AG04449 (cell line): Measurements from ENCODE around the gene LDB3.

Source experiments
- CTCF ChIA-PET: fragments of 350-600 bp; formaldehyde crosslinking; extraction: SDS; loops from one replicate; lab custom pipeline; 2021; ENCODE audit warnings: antibody characterized with exemption; lab: Yijun Ruan, JAX
- POLR2A ChIA-PET: fragments of 400-600, 350-600 bp; formaldehyde crosslinking; extraction: SDS; loops from one replicate; lab custom pipeline; 2020; ENCODE audit warnings: antibody characterized with exemption, inconsistent platforms; lab: Yijun Ruan, JAX
- DNase-seq: peaks from one replicate; pipeline ENCODE4 v3.0.0-alpha.2; 2010; ENCODE audit warnings: low read depth, low spot score
- H3K4me3 ChIP-seq: 2 replicates; pipeline ENCODE4 v1.5.1; 2011; ENCODE audit warnings: low read depth, mild to moderate bottlenecking, control low read depth, low read length
- CTCF ChIP-seq: IDR thresholded peaks from one replicate; pipeline ENCODE4 v1.5.1; 2011; ENCODE audit warnings: mild to moderate bottlenecking, moderate library complexity, low read length, control low read depth, inconsistent platforms; ENCODE audit not compliant: insufficient read depth; ENCODE audit errors: missing control alignments

Gene LDB3

DNA sequence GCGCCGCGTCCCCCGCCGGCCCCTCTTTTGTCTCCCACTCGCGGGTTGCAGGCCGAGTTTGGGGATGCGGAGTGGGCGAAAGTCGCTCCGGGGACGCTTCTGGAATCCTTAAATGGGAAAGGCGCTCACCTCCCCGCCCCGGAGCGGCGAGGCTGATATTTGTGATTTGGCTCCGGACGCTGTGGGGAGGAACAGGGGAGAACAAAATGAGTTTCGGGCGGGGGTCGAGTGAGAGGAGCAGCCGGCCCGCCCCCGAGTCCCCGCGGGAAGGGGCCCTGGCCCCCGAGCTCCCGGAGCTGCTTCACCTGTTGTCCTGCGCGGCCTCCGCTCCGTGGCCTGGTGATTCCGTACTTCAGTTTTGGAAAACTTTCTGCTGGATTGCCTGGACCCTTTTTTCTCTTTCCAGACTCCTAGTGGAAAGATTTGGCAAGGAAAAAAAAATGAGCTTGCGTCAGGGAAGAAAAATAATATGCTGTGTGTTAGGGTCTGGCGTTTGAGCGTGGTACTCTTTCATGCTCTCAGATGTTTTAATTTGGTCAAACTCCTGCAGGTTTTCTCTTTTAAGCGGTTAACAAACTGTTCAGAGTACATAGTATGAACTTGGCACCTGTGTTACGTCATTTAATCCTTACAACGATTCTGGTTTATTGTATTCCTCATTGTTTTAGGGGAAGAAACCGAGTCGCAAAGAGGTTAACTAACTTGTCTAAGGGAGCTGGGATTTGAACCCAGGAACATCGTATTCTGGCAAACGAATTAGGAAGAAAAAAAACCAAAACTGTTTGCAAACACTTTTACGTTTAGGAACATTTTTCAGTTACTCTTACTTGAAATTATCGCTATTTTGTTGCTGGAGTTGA is 89.0 kb downstream of the LDB3 start:
- no peak for DNase-seq
- ChIA-PET POLR2A (interaction anchor here (0.7 to 1.5 kb wide), 3 partner anchors 36 to 142 kb away, joined by 3 to 4 read pairs (median 3); no protein-coding TSS in a partner anchor), CTCF (interaction anchor here (1.0 to 1.7 kb wide), 5 partner anchors 9 to 182 kb away, joined by 3 to 11 read pairs (median 5); no protein-coding TSS in a partner anchor)
- TF ChIP-seq CTCF, result peak; percentile 3
- H3K4me3 ChIP-seq, result peak overlapping the region; percentile 76

DNA sequence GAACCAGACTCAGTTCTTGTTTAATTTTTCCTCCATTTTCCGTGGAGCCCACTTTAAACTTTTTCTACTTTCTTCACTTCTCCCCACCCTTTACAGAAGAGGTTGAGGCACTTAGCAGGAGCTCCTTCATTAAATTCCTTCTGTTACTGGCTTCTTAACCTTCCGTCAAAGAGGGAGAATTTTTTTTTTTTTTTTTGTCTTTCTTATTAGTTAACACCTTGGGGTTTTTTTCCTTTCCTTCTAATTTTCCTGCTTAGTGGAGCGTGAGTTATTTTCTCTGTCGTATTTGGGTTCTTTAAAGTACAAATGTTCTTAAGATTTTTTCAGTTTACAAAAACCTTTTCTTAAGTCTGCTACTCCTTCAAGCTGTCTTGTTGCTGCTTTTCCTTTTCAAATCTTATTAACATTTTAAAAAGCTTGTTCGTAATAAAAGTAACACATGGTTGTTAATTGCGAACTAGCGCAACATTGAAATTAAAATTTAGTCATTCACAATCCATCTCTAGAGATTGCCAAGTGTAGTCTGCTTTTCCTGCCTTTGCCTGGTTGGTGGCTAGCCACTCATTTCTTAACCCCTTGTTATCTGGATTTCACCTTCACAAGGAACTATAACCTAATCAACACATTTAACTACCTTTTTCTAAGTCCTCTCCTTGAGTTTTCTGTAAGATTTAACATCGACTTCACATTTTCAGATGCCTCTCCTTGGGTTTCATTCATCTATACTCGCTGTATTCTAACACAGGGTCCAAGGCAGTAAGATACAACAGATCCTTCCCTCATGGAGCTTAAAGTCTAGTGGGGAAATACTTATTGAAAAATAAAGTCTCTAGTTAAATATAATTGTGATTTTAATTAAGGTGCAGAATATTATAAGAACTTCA is 90.1 kb downstream of the LDB3 start:
- no peak for DNase-seq
- no peak for TF ChIP-seq CTCF
- POLR2A ChIA-PET, result interaction anchor here (0.7 to 1.3 kb wide), 2 partner anchors 34 to 110 kb away, joined by 3 read pairs; no protein-coding TSS in a partner anchor
- CTCF ChIA-PET, result interaction anchor here (0.7 to 1.7 kb wide), 6 partner anchors 8 to 181 kb away, joined by 3 to 11 read pairs (median 4); no protein-coding TSS in a partner anchor
- H3K4me3 ChIP-seq, result peak overlapping the region; percentile 76

DNA sequence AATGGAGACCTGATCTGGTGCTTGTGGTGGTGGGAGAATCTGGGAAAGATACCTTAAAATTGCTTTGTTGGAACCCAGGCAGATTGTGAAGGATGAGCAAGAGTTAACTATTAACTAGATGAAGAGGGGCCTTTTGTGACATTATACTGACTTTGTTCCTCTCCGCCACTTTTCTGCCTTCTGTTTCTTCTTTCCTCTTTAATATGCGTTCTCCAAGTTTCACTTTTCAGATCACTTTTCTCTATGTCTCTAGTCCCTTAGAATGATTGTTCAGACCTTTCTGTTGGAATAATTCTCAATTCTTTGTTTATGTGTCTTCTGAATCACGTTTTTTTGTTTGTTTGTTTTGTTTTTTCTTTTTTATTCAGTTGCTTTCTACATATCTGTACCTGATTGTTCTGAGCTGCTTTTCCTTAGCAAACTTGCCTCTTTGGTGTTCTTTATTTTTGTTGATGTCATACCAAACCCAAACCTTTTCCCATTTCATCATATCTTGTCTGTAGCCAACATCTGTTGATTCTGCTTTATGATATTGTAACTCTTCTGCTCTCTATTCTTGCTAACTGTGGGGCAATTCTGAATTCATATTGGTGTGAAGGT is 90.9 kb downstream of the LDB3 start:
- POLR2A ChIA-PET, result no interaction called here
- DNase-seq, result no peak
- CTCF ChIA-PET, result interaction anchor here (1.2 kb wide), 1 partner anchor 182 kb away, joined by 3 read pairs; no protein-coding TSS in a partner anchor
- peak overlapping the region; percentile 76 for H3K4me3 ChIP-seq
- no peak for TF ChIP-seq CTCF

GRCh38 chr10:86763404-86763803 is 95.1 kb downstream of the LDB3 start:
- no peak for DNase-seq
- no peak overlapping the region for H3K4me3 ChIP-seq
- TF ChIP-seq CTCF, result no peak
- CTCF ChIA-PET, result no interaction called here
- POLR2A ChIA-PET, result no interaction called here

DNA sequence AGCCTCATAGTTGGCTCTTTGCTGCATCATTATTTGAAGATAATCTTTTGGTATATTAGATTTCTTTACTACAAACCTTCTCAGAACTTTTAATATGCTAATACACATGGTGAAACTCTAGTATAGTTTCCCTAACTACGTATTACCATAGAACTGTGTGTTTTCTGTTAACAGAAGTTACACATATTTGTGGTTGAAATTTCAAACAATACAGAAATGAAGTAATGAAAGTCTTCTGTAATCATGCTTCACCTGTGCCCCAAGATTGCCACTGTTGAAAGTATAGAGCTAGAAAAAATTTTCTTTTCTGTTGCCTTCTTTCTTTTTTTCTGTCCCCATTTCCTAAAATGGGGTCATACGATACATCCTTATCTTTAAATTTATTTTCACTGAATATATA is 97.2 kb downstream of the LDB3 start:
- H3K4me3 ChIP-seq, result no peak overlapping the region
- CTCF ChIA-PET, result interaction anchor here (0.6 to 2.4 kb wide), 2 partner anchors 8 to 10 kb away, joined by 3 to 6 read pairs; no protein-coding TSS in a partner anchor
- no peak for TF ChIP-seq CTCF
- no peak for DNase-seq
- POLR2A ChIA-PET, result no interaction called here
